NOMO-1 treated with dmso at 0.1 percent for 144 hours (cell line): ENCODE results near the gene LRR1.
"Not testable (repeated sequence)": the region's sequence is repeated elsewhere in the genome, so short reads cannot be mapped to it uniquely, and the experiment has no call there.

Experiments
- DNase-seq: peaks from one replicate; lab custom pipeline; 2025; ENCODE audit not compliant: unreplicated experiment; lab: John Stamatoyannopoulos, UW

LRR1 gene

GRCh38 chr14:49585803-49586672 is 12.7 kb upstream of the LRR1 start, which contains the start of gene RPS29:
Gene RPS29, minus strand, starts transcription at chr14:49586380. Its CDS starts 34 bp downstream, at chr14:49586346.
- peak; percentile 96 for DNase-seq

- DNase-seq: peak; percentile 30
Observed at GRCh38 chr14:49586673-49587460, 11.9 kb upstream of the LRR1 start.

GRCh38 chr14:49589387-49589786 is 9.4 kb upstream of the LRR1 start:
- DNase-seq: no peak

- no peak for DNase-seq
Observed at GRCh38 chr14:49593016-49593415, 5.7 kb upstream of the LRR1 start.

GRCh38 chr14:49594347-49595091 is 4.2 kb upstream of the LRR1 start:
- DNase-seq: no peak

- no peak for DNase-seq
Observed at GRCh38 chr14:49598189-49598484, 603 bp upstream of the LRR1 start.

DNA sequence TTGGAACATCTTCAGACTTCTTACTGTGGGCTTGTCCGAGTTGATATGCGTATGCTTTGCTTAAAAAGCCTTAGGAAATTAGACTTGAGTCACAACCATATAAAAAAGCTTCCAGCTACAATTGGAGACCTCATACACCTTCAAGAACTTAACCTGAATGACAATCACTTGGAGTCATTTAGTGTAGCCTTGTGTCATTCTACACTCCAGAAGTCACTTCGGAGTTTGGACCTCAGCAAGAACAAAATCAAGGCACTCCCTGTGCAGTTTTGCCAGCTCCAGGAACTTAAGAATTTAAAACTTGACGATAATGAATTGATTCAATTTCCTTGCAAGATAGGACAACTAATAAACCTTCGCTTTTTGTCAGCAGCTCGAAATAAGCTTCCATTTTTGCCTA is 8.8 kb downstream of the LRR1 start:
- DNase-seq: no peak

DNA sequence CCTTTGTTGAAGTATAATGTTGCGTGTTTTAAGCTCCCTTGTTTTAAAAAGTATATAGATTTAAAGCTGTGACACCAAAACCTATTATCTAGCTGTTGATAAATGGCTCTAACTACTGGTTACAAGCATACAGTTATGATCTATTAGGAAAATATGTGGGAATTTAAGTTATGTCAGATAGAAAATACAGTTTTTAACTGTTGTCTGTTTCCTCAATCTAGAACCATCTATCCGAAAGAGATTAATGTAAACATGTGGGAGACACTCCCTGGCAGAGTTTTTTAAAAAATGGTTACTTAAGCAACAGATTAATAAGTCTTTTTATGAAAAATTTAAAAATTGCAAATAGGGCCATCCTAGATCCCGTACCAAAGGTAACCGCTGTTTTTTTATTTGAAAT is 13.5 kb downstream of the LRR1 start:
- DNase-seq: no peak

DNA sequence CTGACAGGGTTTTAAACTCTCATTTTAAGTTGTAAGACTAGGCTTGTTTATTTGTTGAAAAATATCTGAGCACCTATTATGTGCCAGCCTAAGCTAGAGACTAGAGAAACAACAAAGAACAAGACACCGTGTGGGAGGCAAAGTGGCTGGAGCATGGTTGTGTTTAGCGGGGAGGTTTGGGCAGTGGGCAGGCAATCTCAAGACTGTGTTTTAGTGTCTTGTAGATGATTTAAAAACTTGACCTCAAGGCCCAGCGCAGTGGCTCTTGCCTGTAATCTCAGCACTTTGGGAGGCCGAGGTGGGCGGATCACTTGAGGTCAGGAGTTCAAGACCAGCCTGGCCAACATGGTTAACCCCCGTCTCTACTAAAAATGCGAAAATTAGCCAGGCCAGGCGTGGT is 13.9 kb downstream of the LRR1 start:
- no peak for DNase-seq

DNA sequence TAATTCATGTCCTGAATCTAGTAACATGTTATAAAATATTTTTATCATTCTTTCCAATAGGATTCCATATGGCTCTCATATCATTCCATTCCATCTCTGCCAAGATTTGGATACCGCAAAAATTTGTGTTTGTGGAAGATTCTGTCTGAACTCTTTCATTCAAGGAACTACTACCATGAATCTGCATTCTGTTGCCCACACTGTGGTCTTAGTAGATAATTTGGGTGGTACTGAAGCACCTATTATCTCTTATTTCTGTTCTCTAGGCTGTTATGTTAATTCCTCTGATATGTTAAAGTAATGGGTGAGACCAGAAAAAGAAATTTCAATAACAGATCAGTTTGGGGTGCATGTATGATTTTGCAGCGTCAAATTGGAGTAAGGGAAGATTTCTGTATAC is 15.5 kb downstream of the LRR1 start:
- DNase-seq: no peak

DNA sequence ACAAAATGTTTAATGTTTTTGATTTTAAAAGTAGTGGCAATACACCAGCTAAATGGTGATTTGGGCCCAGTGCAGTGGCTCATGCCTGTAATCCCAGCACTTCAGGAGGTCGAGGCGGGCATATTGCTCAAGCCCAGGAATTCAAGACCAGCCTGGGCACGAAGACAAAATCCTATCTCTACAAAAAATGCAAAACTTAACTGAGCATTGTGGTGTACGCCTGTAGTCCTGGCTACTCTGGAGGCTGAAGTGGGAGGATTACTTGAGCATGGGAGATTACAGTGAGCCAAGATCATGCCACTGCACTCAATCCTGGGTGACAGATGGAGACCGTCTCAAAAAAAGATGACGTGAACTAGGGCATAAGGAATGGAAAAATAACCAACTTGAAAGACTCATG is 17.0 kb downstream of the LRR1 start:
- no peak for DNase-seq

- no peak for DNase-seq
Observed at GRCh38 chr14:49617852-49618519, 19.2 kb downstream of the LRR1 start.

GRCh38 chr14:49619273-49619672 is 20.5 kb downstream of the LRR1 start:
- not testable (repeated sequence) for DNase-seq

DNA sequence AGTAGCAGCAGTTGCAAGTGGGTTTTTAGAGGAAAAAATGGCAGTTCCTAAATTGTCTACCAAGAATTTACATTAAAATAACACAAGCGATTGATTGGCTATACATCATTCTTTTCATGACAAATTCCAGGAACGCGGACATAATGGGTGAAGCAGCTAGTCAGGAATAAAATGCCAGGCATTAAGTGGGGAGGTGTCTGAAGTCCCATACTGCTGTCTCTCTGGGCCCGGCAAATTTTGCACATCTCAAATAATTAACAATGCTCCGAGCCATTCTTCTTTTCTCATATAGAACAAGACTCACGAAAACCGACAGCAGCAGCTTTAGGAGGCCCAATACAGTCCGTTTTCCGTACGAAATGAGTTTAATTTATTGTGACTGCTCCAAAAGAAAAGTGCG is 21.0 kb downstream of the LRR1 start:
- no peak for DNase-seq

DNA sequence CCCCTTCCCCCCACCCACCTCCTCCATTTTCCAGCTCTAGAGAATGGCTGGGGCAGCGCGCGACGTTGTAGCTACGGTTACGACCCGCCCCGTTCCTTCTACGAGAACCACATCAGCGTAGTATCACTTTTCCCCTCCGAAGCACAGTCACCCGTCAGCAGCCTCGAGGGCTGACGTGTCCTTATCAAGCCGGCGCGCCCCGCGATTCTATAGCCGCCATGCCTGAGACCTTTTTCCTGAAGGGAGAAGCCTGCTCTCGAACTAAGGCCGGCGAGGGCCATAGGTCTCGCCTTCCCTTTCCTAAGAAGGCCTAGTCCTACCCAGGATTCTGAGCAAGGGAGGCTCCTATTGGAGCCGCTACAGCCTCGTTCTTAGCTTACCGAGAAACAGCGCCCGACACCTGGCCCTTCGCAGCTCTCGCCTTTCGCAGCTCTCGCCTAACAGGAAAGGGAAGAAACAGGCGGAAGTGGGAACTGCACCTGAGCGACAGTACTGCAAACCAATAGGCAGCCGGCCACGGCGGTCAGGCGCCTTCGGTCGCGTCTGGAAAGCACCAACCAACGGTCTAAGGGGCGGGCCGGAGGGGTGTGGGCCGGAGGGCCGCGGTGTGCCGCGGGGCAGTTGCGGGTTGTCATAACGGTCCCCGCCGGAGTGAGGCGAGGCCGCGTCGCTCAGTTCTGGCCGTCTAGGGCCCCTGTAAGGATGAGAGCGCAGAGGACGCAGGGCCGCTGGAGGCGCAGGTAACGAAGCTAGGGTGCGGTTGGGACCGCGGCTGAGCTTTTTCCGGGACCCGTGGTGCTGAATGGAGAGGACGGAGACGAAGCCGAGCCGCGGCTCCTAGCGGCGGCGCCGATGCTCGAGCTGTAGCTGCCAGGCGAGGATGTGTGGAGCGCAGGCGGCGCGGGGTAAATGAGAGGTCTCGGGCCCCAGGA is 21.7 kb downstream of the LRR1 start, which contains the start of the genes MGAT2 and RPL36AL:
Gene MGAT2, plus strand, starts transcription at position 618 of the 932 bp plus-strand sequence. CDS start 470 bp downstream, outside the sequence.
Gene RPL36AL, minus strand, starts transcription at position 445 of the 932 bp plus-strand sequence. CDS start 1,522 bp downstream, outside the sequence.
- DNase-seq: peak; percentile 98

- DNase-seq: peak; percentile 78
Observed at GRCh38 chr14:49621114-49621881, 22.6 kb downstream of the LRR1 start.

DNA sequence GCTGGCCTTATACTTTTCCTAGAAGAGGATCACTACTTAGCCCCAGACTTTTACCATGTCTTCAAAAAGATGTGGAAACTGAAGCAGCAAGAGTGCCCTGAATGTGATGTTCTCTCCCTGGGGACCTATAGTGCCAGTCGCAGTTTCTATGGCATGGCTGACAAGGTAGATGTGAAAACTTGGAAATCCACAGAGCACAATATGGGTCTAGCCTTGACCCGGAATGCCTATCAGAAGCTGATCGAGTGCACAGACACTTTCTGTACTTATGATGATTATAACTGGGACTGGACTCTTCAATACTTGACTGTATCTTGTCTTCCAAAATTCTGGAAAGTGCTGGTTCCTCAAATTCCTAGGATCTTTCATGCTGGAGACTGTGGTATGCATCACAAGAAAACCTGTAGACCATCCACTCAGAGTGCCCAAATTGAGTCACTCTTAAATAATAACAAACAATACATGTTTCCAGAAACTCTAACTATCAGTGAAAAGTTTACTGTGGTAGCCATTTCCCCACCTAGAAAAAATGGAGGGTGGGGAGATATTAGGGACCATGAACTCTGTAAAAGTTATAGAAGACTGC is 23.4 kb downstream of the LRR1 start:
- no peak for DNase-seq

DNA sequence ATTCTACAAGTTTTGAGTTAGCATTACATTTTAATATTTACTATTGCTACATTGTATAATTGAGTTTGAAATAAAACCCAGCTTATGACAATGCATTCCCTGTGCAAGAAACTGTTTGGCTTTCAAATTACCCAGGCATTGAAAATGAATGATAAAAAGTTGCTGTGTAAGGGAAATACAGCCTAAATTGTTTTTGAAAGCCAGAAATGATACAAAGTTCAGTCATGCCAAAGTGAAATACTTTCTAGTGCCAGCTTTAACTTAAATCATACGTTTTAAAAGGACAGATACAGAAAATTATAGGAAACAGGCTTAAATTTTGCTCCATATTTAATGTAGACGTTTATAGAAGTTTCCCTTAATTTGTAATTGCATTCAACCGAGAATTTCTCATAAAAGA is 24.6 kb downstream of the LRR1 start:
- no peak for DNase-seq
